Measurements from ENCODE around the gene MAP4K4.

Gene MAP4K4

GRCh38 chr2:101942851-101943250 is 245.3 kb downstream of the MAP4K4 start:
- Mint-ChIP-seq H3K4me1 (ENCODE audit: low read depth) (no peaks in the 10 kb centered on the region), H3K4me3 (no peak overlapping the region), H3K9me3 (peaks cover 19% of the 10 kb centered on the region), H3K27ac (no peak overlapping the region), H3K27me3 (ENCODE audit: low read depth) (peaks cover 15% of the 10 kb centered on the region), H3K36me3 (ENCODE audit: low read depth) (no peaks in the 10 kb centered on the region)

Measured in T-helper 1 cell treated with Interleukin-12 subunit alpha and Interleukin-12 subunit beta and Interleukin-4 antibody, amounts not matched to agents 30 μg/mL and 1 μg/mL, for 36 hours (primary cell).